ENCODE data around the gene GDPD3.
A peak's percentile ranks its signal among the peaks of the same experiment; 100 is the strongest.

The GDPD3 gene

DNA sequence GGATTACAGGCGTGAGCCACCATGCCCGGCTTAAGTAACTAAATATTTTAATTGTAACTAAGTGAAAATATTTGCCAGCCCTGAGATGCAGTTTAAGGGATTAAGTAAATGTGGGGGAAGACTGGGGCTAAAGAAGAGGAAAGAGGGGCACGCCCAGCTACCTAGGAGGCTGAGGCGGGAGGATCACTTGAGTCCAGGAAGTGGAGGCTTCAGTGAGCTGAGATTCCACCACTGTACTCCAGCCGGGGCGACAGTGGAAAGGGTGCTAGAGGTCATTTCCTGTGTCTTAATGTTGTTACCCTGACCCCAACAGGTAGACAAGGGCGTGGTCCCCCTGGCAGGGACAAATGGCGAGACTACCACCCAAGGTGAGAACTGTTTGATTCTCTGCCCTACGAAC is 45.0 kb downstream of the GDPD3 start:
- TF ChIP-seq, protein P1, sequence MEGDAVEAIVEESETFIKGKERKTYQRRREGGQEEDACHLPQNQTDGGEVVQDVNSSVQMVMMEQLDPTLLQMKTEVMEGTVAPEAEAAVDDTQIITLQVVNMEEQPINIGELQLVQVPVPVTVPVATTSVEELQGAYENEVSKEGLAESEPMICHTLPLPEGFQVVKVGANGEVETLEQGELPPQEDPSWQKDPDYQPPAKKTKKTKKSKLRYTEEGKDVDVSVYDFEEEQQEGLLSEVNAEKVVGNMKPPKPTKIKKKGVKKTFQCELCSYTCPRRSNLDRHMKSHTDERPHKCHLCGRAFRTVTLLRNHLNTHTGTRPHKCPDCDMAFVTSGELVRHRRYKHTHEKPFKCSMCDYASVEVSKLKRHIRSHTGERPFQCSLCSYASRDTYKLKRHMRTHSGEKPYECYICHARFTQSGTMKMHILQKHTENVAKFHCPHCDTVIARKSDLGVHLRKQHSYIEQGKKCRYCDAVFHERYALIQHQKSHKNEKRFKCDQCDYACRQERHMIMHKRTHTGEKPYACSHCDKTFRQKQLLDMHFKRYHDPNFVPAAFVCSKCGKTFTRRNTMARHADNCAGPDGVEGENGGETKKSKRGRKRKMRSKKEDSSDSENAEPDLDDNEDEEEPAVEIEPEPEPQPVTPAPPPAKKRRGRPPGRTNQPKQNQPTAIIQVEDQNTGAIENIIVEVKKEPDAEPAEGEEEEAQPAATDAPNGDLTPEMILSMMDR (IDR thresholded peaks at IDR 0.05; ENCODE audit: control insufficient read depth, extremely low read depth, insufficient read depth): no peak
- no peak for DNase-seq (ENCODE audit: low read depth)
- peak overlapping the region; percentile 98; the same call in 1 of the 2 replicates for H3K4me3 ChIP-seq (ENCODE audit: low read depth, low read length)

DNA sequence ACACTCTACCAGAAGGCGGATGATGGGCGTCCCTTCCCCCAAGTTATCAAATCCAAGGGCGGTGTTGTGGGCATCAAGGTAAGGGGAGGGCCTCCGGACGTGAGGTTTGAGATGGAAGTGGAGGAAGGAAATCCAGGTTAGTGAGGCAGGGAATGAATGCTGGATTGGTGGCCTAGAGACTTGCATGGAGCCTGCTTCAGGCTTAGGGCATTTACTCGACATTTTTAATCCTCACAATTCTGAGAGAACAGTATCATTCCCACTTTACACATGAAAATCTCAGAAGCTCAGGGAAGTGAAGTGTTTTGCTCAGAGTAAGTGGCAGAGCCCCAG is 45.8 kb downstream of the GDPD3 start:
- TF ChIP-seq, protein P1 (IDR thresholded peaks at IDR 0.05; ENCODE audit: control insufficient read depth, extremely low read depth, insufficient read depth): no peak
- peak overlapping the region; percentile 98 for H3K4me3 ChIP-seq (ENCODE audit: low read depth, low read length)
- no peak for DNase-seq (ENCODE audit: low read depth)

DNA sequence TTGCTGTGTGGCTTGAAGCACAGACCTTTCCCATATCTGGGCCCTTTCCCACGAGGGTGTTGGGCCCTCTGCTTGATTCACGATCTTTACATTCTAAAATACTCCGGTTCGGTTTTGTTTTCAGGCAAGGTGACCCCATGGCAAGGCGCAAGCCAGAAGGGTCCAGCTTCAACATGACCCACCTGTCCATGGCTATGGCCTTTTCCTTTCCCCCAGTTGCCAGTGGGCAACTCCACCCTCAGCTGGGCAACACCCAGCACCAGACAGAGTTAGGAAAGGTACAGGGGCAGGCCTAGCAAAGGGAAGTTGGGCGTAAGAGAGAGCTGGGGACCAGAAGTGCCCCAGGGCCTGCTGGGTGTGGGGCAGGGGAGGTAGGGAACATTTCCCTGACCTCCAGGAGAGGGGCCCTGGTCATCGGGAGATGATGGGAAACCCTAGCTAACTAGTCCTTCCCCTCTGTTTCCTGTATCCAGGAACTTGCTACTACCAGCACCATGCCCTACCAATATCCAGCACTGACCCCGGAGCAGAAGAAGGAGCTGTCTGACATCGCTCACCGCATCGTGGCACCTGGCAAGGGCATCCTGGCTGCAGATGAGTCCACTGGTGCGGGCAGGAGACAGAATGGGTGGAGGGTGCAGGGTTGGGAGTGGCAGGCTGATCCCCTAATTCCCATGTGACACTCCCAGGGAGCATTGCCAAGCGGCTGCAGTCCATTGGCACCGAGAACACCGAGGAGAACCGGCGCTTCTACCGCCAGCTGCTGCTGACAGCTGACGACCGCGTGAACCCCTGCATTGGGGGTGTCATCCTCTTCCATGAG is 46.4 kb downstream of the GDPD3 start:
- peak overlapping the region; percentile 98 for H3K4me3 ChIP-seq (ENCODE audit: low read depth, low read length)
- TF ChIP-seq, protein P1 (IDR thresholded peaks at IDR 0.05; ENCODE audit: control insufficient read depth, extremely low read depth, insufficient read depth): no peak
- DNase-seq (ENCODE audit: low read depth): no peak

DNA sequence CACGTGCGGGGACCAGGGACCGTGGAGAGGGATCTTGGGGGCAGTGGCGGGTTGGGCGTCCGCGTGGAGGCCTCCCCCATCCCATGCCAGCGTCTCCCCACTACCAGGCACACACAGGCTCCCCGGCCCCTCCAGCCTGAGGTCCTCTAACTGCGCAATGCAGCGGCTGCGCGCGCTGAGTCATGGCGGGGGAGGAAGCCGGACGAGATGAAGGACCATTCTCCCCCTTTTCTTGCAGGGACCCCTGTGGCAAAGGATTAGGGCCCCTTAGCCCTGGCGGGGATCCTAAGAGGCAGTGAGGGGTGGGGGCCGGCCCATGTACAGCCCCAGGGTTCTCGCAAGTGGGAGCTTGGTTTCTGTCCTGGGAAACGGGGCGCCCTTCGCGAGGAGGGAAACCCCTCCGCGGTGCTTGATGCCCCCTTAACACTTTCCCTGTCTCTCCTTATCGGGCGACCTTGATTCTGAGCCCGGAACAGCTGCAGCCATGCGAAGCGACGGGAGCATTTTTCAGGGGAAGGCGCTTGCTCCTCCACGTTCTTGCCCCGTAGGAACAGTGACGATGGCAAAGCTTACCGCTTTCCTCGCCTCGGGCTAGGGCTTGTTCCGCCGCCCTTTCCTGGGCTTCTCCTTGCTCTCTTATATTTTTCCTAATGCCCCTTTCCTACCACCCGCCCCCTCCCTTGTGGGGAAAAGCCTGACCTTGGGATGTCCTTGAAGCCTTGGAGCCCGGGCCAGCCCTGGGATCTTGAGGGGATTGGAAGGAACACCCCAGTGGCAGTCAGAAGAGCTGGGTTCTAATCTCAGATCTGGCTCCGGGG is 47.2 kb downstream of the GDPD3 start:
- TF ChIP-seq, protein P1 (IDR thresholded peaks at IDR 0.05; ENCODE audit: control insufficient read depth, extremely low read depth, insufficient read depth): no peak
- peak overlapping the region; percentile 98 for H3K4me3 ChIP-seq (ENCODE audit: low read depth, low read length)
- no peak for DNase-seq (ENCODE audit: low read depth)

DNA sequence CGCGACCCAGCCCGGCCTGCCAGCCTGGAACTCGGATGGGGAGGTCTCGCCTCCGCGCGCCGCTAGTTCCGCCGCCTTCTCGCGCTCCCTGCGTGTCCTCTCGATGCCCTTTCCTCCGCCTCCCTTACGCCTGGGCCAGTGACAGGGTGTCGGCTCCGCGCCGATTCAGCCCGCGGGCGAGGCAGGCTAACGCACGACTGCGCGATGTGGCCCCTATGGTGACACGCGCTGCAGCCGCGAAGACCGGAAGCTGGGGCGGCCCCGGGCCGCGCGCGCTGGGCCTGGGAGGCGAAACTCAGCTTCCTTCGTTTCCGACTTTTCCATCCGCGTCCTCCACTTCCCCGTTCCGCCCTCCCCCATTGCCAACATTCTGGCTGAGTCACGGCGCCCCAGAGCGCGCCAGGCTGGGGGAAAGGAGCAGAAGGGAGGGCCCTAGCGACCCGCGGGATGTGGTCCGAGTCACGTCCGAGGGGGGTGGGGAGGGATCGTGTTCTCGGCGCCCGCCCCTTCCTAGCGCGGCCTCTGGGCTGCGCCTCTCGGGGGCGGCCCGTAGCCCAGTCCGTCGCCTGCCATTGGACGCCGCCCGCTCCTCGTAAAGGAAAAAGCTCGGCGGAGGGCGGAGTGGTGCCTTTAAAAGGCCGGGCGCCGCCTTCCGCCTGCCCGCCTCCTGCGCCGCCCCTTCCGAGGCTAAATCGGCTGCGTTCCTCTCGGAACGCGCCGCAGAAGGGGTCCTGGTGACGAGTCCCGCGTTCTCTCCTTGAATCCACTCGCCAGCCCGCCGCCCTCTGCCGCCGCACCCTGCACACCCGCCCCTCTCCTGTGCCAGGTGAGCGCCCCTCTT is 48.0 kb downstream of the GDPD3 start, which contains the start of gene ALDOA:
Gene ALDOA, plus strand, starts transcription at position 659 of the 841 bp plus-strand sequence. CDS start 1,138 bp downstream, outside the sequence.
- TF ChIP-seq, protein P1 (IDR thresholded peaks at IDR 0.05; ENCODE audit: control insufficient read depth, extremely low read depth, insufficient read depth): 0 out of 2 replicates have a peak, but pooled peaks have one; percentile 6
- peak; percentile 91 for DNase-seq (ENCODE audit: low read depth)
- H3K4me3 ChIP-seq (ENCODE audit: low read depth, low read length): peak within 1 kb of the TSS; percentile 98

DNA sequence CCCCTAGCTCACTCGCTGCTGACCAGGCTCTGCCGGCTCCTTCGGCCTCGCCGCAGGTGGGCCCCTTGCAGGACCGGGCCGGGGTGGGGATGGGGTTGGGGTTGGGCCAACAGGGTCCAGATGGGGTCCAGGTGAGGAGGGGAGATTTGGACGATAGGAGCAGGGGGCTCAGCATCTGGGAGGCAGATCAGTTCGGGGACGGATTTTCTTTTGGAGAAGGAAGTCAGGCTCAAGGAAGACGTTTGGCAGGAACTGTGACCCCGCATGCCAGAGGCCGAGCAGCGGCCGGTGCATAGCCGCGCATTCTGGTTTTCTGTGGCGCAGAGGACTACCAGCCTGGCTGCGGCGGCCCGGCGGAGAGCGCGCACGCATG is 48.6 kb downstream of the GDPD3 start:
- no peak for DNase-seq (ENCODE audit: low read depth)
- TF ChIP-seq, protein P1 (IDR thresholded peaks at IDR 0.05; ENCODE audit: control insufficient read depth, extremely low read depth, insufficient read depth): no peak
- H3K4me3 ChIP-seq (ENCODE audit: low read depth, low read length): peak overlapping the region; percentile 98

Data from LNCaP clone FGC (cell line).